ENCODE results near the gene ADH5.
"Not testable (repeated sequence)": the region's sequence is repeated elsewhere in the genome, so short reads cannot be mapped to it uniquely, and the experiment has no call there.

ADH5 gene

GRCh38 chr4:99088481-99089365 lies at the start of gene ADH5:
ADH5 (minus strand) TSS chr4:99088788; CDS start chr4:99088700, 88 bp downstream.
- peak; percentile 78 to 83 (median 80) for DNase-seq (ENCODE audit: low read depth in 2 of 3, low spot score in 2 of 3)

DNA sequence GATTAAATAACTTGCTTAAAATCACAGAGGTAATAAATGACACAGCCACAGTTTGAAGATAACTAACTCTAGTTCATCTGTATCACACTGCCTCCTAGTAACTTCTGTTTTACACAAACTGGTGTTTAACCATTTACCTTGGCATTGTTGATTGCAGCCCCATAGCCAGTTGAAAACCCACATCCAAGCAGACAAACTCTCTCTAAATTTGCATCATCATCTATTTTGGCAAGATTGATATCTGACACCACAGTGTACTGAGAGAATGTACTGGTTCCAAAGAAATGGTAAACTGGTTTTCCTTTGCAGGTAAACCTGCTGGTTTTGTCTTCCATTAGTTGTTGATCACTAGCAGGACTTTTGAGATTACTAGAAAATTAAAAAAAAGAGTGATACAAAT lies 47.7 kb upstream of the ADH5 start:
- no peak for DNase-seq (ENCODE audit: low read depth in 2 of 3, low spot score in 2 of 3)

DNA sequence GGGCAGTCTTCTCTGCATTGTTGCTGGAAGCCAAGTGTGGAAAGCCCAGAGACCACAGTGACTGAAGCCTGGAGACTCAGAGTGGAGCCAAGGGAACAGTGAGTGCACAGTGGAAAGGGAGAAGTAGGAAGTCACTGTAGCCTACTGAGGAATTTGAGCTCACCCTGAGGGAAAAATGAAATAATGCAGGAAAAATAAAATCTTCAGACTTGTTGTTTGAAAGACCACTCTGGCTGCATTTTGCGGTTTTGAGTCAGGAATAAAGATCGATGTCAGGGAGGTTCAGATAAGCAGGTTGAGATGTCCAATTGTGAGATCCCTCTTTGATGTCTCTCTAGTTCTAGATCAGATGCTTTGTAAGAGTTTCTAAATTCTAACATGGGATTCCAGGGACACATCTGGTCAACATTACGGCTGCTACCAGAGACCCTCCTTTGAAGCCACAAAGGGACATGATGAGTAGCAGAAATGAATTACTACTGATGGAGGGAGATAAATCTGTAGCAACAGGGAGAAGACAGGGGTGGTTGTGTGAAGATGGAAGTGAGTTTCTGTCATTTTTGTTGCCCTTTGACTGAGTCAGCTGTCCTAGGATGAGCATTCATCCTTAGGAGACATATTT lies 47.1 kb upstream of the ADH5 start:
- DNase-seq (ENCODE audit: low read depth in 2 of 3, low spot score in 2 of 3): no peak

DNA sequence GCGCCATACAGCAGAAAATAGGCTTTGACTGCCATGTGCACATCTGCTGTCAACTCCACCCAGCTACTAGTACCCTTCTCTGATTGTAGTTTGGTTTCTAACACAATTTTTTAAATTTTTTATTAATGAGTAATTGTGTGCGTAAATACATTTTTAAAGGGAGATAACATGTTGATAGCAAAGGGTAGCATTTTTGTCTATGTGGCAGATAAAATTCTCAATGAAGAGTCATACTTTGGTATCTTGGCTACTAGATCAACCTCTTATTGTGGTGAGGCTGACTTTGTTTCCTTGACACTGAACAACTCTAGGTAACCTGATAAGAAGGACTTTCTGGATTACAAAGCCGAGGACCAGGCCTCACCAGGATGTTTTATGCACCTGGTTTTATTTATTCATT lies 46.0 kb upstream of the ADH5 start:
- DNase-seq (ENCODE audit: low read depth in 2 of 3, low spot score in 2 of 3): no peak

- no peak for DNase-seq (ENCODE audit: low read depth in 2 of 3, low spot score in 2 of 3)
Observed at GRCh38 chr4:99131378-99131777, 42.8 kb upstream of the ADH5 start.

DNA sequence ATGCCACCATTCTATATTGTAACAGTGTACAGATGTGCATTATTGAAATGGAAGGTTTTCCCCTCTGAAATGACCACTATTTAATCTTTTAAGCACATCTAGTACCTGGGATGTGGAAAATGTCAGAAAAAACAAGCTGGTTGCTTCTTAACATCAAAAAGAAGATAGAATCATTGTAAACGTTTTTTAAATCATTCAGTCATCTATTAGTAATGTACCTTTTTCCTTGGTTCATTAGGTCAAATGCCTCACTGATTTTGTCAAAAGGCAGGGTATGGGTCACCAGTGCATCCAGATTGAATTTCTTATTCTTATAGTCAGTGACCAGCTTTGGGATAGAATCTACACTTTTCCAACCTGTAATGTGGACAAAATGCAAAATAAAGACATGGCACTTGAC lies 37.8 kb upstream of the ADH5 start:
- no peak for DNase-seq (ENCODE audit: low read depth in 2 of 3, low spot score in 2 of 3)

GRCh38 chr4:99121008-99121407 lies 32.4 kb upstream of the ADH5 start:
- no peak for DNase-seq (ENCODE audit: low read depth in 2 of 3, low spot score in 2 of 3)

DNA sequence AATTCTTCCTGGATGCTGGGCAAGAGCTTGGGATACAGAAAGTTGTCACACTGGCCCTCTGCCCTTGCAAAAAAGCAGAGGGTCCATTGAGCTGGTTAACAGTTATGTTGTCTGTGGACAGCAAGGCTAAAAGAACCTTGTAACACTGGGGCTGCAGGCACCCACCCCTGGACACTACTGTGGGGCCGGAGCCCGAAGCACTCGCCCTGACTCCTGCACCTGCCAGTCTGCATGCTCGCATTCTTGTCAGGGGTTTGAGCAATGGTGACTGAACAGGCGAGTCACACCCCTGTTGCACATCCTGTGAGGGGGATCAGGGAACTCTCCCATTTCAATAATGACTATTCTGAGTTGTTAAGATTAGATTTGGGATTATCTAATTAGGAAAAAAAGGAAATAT lies 31.9 kb upstream of the ADH5 start:
- DNase-seq (ENCODE audit: low read depth in 2 of 3, low spot score in 2 of 3): no peak

DNA sequence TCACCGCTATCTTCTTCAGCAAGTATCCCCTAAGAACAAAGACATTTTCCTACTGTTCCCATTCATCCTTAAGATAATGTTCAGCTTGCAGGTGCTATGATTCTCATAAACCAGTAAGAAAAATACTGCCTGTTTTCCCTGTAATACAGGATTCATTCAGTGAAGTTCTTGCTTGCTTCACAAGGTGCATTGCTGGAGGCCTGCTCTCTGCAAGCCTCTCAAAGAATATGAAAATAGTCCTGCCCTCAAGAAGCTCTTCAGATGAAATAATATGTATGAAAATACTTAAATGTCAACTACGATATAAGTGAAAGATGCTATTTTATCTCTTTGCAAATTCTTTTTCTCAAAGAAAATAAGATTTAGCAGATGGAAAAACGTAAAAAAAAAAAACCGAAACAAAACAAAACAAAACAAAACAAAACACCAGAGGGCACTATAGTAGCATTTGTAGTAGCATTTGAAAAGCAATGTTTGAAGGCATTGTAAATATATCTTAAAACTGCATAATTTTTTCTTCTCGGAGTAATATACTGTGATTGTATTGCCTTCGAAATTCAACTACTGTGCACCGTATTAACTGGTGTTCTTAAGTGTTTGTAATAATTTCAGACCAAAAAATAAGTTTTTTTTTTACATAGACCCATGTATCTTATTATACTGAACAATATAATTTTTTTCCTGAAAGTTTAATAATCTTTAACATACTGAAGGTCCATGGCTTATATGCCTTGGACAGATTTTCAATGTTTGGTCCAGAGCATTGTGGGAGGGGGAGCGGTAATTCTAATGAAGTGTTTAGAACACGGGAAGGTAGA lies 29.5 kb upstream of the ADH5 start:
- DNase-seq (ENCODE audit: low read depth in 2 of 3, low spot score in 2 of 3): no peak

DNA sequence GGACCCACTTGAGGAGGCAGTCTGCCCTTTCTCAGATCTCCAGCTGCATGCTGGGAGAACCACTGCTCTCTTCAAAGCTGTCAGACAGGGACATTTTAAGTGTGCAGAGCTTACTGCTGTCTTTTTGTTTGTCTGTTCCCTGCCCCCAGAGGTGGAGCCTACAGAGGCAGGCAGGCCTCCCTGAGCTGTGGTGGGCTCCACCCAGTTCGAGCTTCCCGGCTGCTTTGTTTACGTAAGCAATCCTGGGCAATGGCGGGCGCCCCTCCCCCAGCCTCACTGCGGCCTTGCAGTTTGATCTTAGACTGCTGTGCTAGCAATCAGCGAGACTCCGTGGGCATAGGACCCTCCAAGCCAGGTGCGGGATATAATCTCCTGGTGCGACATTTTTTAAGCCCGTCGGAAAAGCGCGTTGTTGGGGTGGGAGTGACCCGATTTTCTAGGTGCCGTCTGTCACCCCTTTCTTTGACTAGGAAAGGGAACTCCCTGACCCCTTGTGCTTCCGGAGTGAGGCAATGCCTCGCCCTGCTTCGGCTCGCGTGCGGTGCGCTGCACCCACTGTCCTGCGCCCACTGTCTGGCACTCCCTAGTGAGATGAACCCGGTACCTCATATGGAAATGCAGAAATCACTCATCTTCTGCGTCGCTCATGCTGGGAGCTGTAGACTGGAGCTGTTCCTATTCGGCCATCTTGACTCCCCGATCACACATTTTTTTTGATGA lies 28.7 kb upstream of the ADH5 start:
- DNase-seq (ENCODE audit: low read depth in 2 of 3, low spot score in 2 of 3): not testable (repeated sequence)

- not testable (repeated sequence) for DNase-seq (ENCODE audit: low read depth in 2 of 3, low spot score in 2 of 3)
Observed at GRCh38 chr4:99109286-99109685, 20.7 kb upstream of the ADH5 start.

GRCh38 chr4:99104153-99104552 lies 15.6 kb upstream of the ADH5 start:
- no peak for DNase-seq (ENCODE audit: low read depth in 2 of 3, low spot score in 2 of 3)

GRCh38 chr4:99103166-99103565 lies 14.6 kb upstream of the ADH5 start:
- no peak for DNase-seq (ENCODE audit: low read depth in 2 of 3, low spot score in 2 of 3)

GRCh38 chr4:99102634-99103033 lies 14.0 kb upstream of the ADH5 start:
- no peak for DNase-seq (ENCODE audit: low read depth in 2 of 3, low spot score in 2 of 3)

GRCh38 chr4:99100876-99101275 lies 12.3 kb upstream of the ADH5 start:
- no peak for DNase-seq (ENCODE audit: low read depth in 2 of 3, low spot score in 2 of 3)

- not testable (repeated sequence) for DNase-seq (ENCODE audit: low read depth in 2 of 3, low spot score in 2 of 3)
Observed at GRCh38 chr4:99099814-99100213, 11.2 kb upstream of the ADH5 start.

DNA sequence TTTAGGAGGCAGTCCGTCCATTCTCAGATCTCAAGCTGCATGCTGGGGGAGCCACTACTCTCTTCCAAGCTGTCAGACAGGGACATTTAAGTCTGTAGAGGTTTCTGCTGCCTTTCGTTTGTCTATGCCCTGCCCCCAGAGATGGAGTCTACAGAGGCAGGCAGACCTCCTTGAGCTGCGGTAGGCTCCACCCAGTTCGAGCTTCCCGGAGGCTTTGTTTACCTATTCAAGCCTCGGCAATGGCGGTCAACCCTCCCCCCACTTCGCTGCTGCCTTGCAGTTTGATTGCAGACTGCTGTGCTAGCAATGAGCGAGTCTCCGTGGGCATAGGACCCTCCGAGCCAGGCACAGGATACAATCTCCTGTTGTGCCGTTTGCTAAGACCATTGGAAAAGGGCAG lies 10.7 kb upstream of the ADH5 start:
- DNase-seq (ENCODE audit: low read depth in 2 of 3, low spot score in 2 of 3): no peak

- not testable (repeated sequence) for DNase-seq (ENCODE audit: low read depth in 2 of 3, low spot score in 2 of 3)
Observed at GRCh38 chr4:99091841-99092240, 3.3 kb upstream of the ADH5 start.

- DNase-seq (ENCODE audit: low read depth in 2 of 3, low spot score in 2 of 3): no peak
Observed at GRCh38 chr4:99091216-99091575, 2.6 kb upstream of the ADH5 start.

- no peak for DNase-seq (ENCODE audit: low read depth in 2 of 3, low spot score in 2 of 3)
Observed at GRCh38 chr4:99090481-99091215, 2.1 kb upstream of the ADH5 start.
